ENCODE measurements around the gene RNASEH1.

The RNASEH1 gene

GRCh38 chr2:3557639-3558204 is 411 bp downstream of the RNASEH1 start:
- TF ChIP-seq, protein P1, sequence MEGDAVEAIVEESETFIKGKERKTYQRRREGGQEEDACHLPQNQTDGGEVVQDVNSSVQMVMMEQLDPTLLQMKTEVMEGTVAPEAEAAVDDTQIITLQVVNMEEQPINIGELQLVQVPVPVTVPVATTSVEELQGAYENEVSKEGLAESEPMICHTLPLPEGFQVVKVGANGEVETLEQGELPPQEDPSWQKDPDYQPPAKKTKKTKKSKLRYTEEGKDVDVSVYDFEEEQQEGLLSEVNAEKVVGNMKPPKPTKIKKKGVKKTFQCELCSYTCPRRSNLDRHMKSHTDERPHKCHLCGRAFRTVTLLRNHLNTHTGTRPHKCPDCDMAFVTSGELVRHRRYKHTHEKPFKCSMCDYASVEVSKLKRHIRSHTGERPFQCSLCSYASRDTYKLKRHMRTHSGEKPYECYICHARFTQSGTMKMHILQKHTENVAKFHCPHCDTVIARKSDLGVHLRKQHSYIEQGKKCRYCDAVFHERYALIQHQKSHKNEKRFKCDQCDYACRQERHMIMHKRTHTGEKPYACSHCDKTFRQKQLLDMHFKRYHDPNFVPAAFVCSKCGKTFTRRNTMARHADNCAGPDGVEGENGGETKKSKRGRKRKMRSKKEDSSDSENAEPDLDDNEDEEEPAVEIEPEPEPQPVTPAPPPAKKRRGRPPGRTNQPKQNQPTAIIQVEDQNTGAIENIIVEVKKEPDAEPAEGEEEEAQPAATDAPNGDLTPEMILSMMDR (IDR thresholded peaks at IDR 0.05; ENCODE audit: low read depth, low read length, missing control alignments): no peak
- no peak for DNase-seq (ENCODE audit: extremely low read depth, low read depth)
- H3K4me3 ChIP-seq (replicated peaks; ENCODE audit: low read depth, low read length): peak overlapping the region; percentile 60

DNA sequence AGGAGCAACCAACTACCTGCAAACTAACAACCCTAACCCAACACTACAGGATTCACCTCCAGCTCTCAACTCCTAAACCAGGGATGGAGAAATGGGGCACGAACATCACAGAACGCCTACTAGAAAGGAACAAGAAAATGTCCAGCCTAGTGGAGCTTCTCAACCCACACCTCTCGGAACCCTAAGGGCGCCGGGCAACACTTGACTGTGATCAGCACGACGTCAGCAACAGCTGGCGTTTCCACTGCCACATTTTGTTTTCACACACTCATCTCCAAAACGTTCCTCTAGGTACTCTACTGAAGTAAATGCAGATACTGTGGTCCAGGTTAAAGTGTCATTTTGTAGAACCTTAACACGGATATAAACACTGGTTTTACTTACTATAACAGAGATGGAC is 4.2 kb downstream of the RNASEH1 start:
- DNase-seq (ENCODE audit: extremely low read depth, low read depth): no peak
- TF ChIP-seq, protein P1 (IDR thresholded peaks at IDR 0.05; ENCODE audit: low read depth, low read length, missing control alignments): no peak

DNA sequence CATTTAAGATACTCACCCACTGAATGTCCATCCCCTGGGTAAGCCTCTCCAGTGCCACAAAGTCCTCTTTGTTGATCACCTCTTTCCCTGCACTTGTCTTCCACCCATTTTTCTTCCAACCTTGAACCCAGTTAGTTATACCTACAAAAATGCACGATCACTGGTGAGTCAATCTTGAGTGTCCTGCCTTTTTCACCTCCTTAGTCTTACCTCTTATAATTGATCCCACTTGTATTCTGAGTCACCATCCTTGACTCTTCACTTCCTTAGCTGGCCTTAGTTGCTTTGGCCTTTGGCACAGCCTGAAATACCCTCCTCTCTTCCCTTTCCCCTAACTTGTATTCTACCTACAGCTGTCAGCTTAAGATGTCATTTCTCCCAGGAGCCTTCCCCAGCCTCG is 10.2 kb downstream of the RNASEH1 start:
- DNase-seq (ENCODE audit: extremely low read depth, low read depth): no peak
- no peak overlapping the region for H3K4me3 ChIP-seq (replicated peaks; ENCODE audit: low read depth, low read length)
- TF ChIP-seq, protein P1 (IDR thresholded peaks at IDR 0.05; ENCODE audit: low read depth, low read length, missing control alignments): no peak

More for the DNA sequence above, 4.2 kb downstream of the RNASEH1 start:
- H3K4me3 ChIP-seq (replicated peaks; ENCODE audit: low read depth, low read length): no peak overlapping the region

GRCh38 chr2:3545788-3546478 is 12.2 kb downstream of the RNASEH1 start:
- H3K4me3 ChIP-seq (replicated peaks; ENCODE audit: low read depth, low read length): no peak overlapping the region
- TF ChIP-seq, protein P1 (IDR thresholded peaks at IDR 0.05; ENCODE audit: low read depth, low read length, missing control alignments): no peak
- no peak for DNase-seq (ENCODE audit: extremely low read depth, low read depth)

DNA sequence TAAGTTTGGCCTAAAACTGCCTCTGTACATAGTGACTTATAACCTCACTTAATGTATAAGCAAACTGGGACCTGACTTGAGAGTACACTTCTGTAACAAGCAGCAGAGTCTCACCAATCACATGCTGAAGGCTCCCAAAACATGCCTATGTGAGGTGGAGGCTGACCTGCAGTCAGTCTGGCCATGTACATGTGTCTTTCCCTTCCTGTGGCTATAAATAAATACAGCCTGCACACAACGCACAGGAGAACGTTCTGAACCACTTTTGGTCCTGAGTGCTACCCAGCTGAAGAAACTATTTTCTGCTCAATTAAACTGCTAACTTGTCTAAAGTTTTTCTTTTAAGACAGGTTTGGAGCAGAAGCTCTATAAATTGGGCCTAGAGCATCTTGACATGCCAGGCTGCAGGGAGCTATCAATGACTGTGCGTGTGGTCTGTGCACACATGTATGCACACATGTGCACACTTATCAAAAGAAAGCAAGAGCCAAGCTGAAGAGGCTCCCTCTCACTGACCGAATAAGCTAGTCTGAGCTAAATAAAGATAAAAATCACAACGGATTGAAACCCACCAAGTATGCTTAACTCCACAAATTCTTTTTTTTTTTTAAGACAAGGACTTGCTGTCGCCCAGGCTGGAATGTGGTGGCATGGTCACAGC is 15.0 kb downstream of the RNASEH1 start:
- DNase-seq (ENCODE audit: extremely low read depth, low read depth): no peak
- TF ChIP-seq, protein P1 (IDR thresholded peaks at IDR 0.05; ENCODE audit: low read depth, low read length, missing control alignments): no peak
- no peak overlapping the region for H3K4me3 ChIP-seq (replicated peaks; ENCODE audit: low read depth, low read length)

GRCh38 chr2:3542107-3542506 is 16.0 kb downstream of the RNASEH1 start:
- H3K4me3 ChIP-seq (replicated peaks; ENCODE audit: low read depth, low read length): no peak overlapping the region
- no peak for DNase-seq (ENCODE audit: extremely low read depth, low read depth)
- TF ChIP-seq, protein P1 (IDR thresholded peaks at IDR 0.05; ENCODE audit: low read depth, low read length, missing control alignments): no peak
